ENCODE data around the gene PXDC1.
"Not testable (repeated sequence)": the region's sequence is repeated elsewhere in the genome, so short reads cannot be mapped to it uniquely, and the experiment has no call there.

PXDC1 gene

DNA sequence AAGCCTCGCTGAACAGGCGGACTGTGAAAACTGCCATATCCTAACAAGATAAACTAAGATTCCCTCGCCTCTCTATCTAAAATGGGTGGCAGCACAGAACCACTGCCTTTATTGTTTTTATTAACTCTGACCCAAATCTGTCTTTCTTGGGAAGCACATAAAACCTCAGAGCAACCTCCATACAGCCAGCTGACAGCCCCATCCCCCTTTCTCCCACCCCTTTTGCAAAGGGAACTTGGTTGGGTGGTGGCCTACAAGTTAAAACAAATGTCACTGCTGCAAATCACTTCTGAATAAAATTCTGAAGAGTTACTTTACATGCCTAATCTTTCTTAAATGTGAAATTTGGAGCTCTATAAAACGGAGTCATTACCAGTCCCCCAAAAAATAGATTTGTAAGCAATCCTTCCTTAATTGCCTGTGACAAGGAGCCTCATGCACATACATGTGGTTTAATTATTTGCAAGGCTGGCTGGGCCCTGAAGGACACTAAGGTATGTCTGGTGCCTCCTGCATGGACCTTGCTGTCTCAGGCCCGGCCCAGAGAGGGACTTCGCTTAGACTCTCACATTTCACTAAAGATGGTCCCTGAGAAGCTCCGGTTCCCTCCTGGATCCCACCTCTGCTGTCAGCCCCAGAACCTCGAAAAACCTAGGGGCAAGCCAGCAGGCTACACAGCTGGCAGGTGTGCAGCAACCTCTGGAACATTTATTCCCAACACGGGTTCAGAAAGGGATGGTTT, 21.7 kb downstream of the PXDC1 start:
- DNase-seq, result no peak

GRCh38 chr6:3727593-3728108, 23.9 kb downstream of the PXDC1 start:
- DNase-seq, result no peak

- no peak for DNase-seq
Observed at GRCh38 chr6:3727036-3727435, 24.5 kb downstream of the PXDC1 start.

GRCh38 chr6:3726421-3726820, 25.1 kb downstream of the PXDC1 start:
- DNase-seq, result no peak

DNA sequence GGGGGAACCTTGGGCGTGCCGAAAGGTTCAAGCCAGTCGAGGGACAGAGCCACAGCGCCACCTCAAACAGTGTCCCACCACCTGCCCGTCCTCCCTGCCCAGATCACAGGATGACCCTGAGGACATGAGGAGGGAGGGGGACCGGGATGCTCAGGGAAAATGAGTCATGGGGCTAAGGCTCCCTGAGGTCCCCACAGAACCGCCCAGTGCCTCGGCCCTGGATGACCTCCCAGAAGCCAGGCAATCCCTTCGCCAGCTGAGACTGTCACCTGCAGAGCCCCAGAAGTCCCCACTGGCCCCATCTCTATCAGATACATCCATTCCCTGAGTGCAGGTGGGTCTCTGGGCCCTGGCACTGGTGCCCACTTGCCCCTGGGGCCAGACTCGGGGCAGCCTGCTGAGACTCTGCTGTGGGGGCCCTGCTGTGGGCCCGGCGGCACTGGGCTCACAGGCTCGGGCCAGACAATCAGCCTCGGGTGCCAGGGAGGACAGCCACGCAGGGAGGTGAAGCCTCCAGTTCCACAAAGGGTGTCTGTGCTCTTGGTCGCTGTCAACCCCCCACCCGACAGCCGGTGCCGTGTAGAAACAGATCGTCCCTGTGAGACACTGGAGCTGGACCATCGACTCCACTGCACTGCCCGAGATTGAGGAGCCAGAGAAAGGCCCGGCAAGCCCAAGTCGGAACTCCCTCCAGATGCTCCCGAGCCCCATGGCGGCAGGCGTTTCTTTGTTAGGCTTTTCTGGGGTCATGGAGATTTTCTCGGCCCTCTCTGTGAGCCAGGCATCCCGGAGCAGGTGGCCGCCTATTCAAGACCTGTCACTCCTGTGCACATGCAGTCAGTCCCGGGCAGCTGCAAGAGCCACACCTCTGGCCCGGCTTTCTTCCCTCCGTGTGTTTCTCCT, 26.1 kb downstream of the PXDC1 start:
- no peak for DNase-seq

GRCh38 chr6:3724451-3725144, 26.9 kb downstream of the PXDC1 start:
- no peak for DNase-seq

GRCh38 chr6:3723966-3724365, 27.5 kb downstream of the PXDC1 start:
- DNase-seq, result no peak

GRCh38 chr6:3723251-3723650, 28.3 kb downstream of the PXDC1 start:
- DNase-seq, result no peak

GRCh38 chr6:3722785-3723184, 28.7 kb downstream of the PXDC1 start:
- no peak for DNase-seq

DNA sequence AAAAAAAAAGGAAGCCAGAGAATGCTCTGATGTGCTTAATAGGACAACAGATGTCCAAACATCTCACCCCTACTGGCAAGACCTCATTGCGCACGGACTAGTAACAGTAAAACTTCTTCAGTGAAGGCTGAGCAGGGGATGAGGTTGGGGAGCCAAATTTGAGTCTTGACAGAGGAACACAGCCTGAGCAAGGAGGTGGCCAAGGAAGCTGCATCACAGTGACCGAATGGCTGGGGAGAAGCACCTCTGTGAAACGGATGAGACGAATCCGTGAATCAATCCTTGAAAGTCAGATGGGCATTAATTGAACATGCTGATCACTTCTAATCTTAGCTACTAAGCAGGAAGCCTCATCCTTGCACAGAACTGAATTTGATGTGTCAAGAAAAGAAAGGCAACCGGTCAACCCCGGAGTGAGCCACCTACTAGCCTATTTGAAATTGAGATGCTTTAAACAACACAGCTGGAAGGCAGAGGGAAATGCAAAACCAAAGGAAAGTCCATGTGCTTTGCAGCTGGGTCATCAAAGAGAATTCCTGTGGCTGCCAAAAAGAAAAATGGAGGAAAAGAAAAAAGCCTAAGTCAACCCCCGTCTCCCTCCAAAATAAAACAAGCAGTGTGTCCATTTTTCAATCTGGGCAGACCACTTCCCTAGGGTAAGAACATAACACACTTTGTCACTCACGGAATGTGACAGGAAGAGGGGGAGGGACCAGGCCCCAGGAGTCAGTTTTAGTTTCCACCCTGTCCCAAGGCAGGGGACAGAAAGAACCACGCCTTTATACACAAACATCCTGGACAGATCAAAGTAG, 29.5 kb downstream of the PXDC1 start:
- no peak for DNase-seq

DNA sequence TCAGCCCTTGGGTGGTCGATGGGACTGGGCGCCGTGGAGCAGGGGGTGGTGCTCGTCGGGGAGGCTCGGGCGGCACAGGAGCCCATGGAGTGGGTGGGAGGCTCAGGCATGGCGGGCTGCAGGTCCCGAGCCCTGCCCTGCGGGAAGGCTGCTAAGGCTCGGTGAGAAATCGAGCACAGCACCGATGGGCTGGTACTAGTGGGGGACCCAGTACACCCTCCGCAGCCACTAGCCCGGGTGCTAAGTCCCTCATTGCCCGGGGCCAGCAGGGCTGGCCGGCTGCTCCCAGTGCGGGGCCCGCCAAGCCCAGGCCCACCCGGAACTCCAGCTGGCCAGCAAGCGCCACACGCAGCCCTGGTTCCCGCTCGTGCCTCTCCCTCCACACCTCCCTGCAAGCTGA, 30.7 kb downstream of the PXDC1 start:
- not testable (repeated sequence) for DNase-seq

DNA sequence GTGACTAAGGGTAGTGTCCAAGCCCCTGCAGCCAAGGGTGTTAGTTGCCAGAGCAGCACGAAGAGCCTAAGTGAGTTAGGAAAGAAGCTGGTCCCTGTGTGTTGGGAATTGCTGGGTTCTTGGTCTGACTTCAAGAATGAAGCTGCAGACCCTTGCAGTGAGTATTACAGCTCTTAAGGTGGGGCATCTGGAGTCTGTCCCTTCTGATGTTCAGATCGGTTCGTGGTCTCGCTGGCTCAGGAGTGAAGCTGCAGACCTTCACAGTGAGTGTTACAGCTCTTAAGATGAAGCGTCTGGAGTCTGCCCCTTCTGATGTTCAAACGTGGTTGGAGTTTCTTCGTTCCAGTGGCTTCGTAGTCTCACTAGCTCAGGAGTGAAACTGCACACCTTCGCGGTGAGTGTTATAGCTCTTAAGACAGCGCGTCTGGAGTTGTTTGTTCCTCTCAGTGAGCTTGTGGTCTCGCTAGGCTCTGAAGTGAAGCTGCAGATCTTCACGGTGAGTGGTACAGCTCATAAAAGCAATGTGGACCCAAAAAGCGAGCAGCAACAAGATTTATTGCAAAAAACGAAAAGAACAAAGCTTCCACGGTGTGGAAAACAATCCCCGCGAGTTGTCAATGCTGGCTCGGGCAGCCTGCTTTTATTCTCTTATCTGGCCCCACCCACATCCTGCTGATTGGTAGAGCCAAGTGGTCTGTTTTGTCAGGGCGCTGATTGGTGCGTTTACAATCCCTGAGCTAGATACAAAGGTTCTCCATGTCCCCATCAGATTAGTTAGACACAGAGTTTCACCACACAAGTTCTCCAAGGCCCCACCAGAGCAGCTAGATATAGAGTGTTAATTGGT, 31.8 kb downstream of the PXDC1 start:
- DNase-seq, result no peak

- no peak for DNase-seq
Observed at GRCh38 chr6:3718407-3718806, 33.1 kb downstream of the PXDC1 start.

DNA sequence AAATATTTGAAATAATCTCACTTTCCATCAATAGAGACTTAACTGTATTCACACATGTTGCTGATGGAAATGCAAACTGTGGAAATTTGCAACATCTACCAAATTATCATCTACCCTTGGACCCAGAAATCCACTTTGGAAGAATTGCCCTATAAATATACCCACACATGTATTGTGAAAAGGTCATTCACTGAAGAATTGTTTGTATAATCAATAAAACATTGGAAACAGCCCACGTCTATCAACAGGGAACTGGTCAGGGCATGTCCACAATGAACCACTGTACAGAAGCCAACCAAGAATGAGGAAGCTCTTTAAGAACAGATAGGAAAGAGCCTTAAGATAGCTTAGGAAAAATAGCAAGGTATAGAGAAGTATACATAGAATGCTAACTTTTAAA, 36.2 kb downstream of the PXDC1 start:
- no peak for DNase-seq

- DNase-seq, result no peak
Observed at GRCh38 chr6:3714768-3715167, 36.7 kb downstream of the PXDC1 start.

GRCh38 chr6:3714111-3714510, 37.4 kb downstream of the PXDC1 start:
- DNase-seq, result no peak

DNA sequence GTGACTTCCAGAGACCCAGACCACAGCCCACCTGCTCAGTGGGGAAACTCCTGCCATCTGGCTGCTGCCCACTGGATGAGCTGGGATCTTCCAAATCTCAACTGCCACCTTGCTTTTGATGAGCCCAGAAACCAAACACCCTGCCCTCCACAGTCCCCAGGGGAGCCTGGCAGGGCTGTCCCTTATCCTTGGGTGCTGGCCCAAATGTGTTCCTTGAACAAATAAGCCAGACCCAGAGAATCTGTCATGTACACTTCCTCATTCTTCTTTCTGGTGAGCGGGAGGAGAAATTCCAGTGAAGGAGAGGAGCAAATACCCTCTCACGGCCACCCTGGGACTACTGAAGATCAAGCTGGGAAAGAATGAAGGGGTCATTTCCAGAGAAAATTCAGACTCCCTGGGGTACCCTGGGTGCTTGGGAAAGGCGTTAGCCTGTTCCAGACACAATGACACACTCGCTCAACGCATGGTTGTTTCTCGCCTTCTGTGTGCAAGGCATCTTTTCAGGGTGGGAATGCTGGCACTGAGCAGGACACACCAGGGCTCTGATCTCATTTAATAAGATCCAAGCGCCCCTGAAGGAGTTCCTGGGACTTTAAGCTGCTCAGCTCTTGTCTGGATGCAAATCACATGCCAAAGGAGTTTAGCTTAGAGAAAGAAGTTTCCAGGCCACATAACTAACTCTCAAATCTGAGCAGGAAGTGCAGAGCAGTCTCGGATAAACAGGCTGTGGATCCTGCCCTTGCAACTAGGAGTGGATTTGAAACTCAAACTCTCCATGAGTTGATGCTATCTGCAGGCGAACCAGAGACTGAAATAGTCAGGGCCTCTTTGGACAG, 38.5 kb downstream of the PXDC1 start:
- DNase-seq, result no peak

GRCh38 chr6:3711776-3712175, 39.7 kb downstream of the PXDC1 start:
- DNase-seq, result no peak

DNA sequence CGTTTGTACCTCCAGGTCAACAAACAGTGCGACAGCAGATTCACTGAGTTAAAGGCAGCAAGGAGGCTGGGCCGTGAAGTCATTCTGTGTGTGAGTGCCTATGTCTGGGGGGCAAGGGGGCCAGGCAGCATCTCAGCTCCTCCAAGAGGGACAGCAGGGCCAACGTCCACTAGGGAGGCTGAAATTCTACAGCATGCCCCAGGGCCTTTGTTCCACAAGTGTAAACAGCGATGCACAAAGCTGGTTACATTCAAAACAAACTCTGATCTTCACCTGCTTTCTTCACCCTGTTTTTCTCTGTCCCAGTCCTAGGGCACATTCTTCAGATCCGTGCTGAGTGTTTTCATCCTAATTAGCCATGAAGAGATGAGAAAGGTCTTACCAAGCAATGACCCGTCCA, 41.1 kb downstream of the PXDC1 start:
- DNase-seq, result no peak

DNA sequence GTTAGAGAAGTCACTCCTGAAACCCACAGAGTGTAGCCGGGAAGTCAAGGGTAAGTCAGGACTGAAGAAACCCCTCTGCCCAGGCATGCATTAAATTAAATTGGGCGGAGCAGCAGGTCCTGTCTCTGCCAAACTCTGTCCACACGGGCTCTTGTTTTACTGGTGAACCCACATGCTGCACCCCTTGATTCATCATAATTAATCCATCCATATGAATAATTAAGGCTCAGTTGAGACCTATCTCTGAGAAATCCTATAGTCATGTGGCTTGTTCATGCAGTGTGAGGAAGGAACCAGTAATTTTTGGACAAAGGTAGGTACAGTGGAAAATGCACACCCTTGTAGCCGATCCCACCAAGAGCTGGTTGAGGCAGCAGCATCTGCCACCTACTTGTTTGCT, 43.0 kb downstream of the PXDC1 start:
- DNase-seq, result no peak
